Endothelial cell (in vitro differentiated cells): Measurements from ENCODE around the gene RIN3. TPM values are rescaled to one million over a fixed set of nuclear protein-coding genes. Genes with fewer than 3 reads are reported as not detected.
A peak's percentile ranks its signal among the peaks of the same experiment; 100 is the strongest.

Experiments used
- DNase-seq: peaks from one replicate; pipeline ENCODE4 v3.0.0; 2021; ENCODE audit warnings: low spot score
- H3K27ac Mint-ChIP-seq: one replicate; pipeline ENCODE4 v1.8.0; 2021; ENCODE audit warnings: mixed read lengths, inconsistent platforms; ENCODE audit not compliant: unreplicated experiment
- H3K27me3 Mint-ChIP-seq: one replicate; pipeline ENCODE4 v1.8.0; 2021; ENCODE audit warnings: mild to moderate bottlenecking, moderate library complexity, mixed read lengths, inconsistent platforms; ENCODE audit not compliant: unreplicated experiment
- H3K36me3 Mint-ChIP-seq: one replicate; pipeline ENCODE4 v1.8.0; 2021; ENCODE audit warnings: mild to moderate bottlenecking, low read depth, mixed read lengths, inconsistent platforms; ENCODE audit not compliant: unreplicated experiment
- H3K4me1 Mint-ChIP-seq: one replicate; pipeline ENCODE4 v1.8.0; 2021; ENCODE audit warnings: mild to moderate bottlenecking, mixed read lengths, inconsistent platforms; ENCODE audit not compliant: unreplicated experiment
- H3K4me3 Mint-ChIP-seq: one replicate; pipeline ENCODE4 v1.8.0; 2021; ENCODE audit warnings: mild to moderate bottlenecking, mixed read lengths, inconsistent platforms; ENCODE audit not compliant: unreplicated experiment
- H3K9me3 Mint-ChIP-seq: one replicate; pipeline ENCODE4 v1.8.0; 2021; ENCODE audit warnings: mixed read lengths, inconsistent platforms; ENCODE audit not compliant: unreplicated experiment
- long read RNA-seq: library from polyadenylated mRNA; unstranded; transcript quantifications from one replicate; pipeline ENCODE4 v2.0.0, GENCODE V29; 2020; ENCODE audit not compliant: unreplicated experiment
- total RNA-seq: library from RNA; stranded (reverse); fragmentation: NEBNext Ultra II Directional; extraction: Animal tissue kit (Norgen Biotek cat#: 25700); gene quantifications from one replicate; pipeline ENCODE4 v1.2.1, GENCODE V29; 2021; ENCODE audit not compliant: unreplicated experiment
- TF ChIP-seq, protein P1 (sequence below): fragments of 200-600 bp; sonication (generic); IDR thresholded peaks from one replicate; pipeline ENCODE4 v1.5.0; 2021; ENCODE audit warnings: antibody characterized with exemption; ENCODE audit not compliant: unreplicated experiment

The RIN3 gene, protein sequence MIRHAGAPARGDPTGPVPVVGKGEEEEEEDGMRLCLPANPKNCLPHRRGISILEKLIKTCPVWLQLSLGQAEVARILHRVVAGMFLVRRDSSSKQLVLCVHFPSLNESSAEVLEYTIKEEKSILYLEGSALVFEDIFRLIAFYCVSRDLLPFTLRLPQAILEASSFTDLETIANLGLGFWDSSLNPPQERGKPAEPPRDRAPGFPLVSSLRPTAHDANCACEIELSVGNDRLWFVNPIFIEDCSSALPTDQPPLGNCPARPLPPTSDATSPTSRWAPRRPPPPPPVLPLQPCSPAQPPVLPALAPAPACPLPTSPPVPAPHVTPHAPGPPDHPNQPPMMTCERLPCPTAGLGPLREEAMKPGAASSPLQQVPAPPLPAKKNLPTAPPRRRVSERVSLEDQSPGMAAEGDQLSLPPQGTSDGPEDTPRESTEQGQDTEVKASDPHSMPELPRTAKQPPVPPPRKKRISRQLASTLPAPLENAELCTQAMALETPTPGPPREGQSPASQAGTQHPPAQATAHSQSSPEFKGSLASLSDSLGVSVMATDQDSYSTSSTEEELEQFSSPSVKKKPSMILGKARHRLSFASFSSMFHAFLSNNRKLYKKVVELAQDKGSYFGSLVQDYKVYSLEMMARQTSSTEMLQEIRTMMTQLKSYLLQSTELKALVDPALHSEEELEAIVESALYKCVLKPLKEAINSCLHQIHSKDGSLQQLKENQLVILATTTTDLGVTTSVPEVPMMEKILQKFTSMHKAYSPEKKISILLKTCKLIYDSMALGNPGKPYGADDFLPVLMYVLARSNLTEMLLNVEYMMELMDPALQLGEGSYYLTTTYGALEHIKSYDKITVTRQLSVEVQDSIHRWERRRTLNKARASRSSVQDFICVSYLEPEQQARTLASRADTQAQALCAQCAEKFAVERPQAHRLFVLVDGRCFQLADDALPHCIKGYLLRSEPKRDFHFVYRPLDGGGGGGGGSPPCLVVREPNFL
- 25.8 TPM for total RNA-seq
- long read RNA-seq, partial matches to known transcripts = 0 of 2 reads
- long read RNA-seq, other reads (novel, unspliced or antisense) = 2 of 2 reads

DNA sequence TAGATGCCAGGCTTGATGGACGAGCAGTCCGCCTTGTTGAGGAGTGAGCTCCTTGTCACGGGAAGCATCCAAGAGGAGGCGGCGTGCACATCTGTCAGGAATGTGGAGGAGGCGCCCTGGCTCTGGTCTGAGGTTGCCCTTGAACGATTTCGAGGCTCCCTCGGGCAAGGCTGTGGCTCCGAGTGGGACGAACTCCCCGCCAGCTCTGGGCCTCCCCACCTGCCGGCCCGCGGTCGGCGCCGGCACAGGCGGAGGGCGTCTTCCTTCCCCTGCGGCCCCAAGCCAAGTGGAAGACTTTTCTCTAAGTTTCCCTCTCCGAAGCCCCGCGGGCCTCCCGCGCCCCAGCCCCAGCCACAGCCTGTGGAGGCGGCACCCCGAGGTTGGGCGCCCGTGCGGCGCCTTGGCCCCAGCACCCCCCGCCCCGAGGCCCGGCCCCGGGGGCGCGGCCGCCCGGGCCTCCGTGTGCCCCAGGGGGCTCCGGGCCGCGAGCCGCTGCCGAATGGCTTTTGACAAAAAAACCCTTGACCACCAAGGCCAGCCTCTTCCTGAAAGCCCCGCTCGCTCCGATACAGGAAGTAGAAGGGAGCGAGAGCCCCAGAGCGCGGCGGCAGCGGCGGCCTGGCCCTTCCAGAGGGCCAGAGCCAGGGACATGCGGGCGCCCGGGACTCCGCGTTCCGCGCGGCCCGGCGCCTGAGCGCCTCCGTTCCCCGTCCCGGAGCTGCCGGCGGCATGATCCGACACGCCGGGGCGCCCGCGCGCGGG is at the start of gene RIN3:
Gene RIN3 (plus strand): TSS at position 578 of the 762 bp plus-strand sequence. CDS start 152 bp downstream, at position 730.
- Mint-ChIP-seq H3K4me1 (peaks cover 21% of the 10 kb centered on the region), H3K4me3 (peak within 1 kb of the TSS; percentile 89), H3K9me3 (no peaks in the 10 kb centered on the region), H3K36me3 (peaks cover 5% of the 10 kb centered on the region), H3K27ac (no peak within 1 kb of the TSS), H3K27me3 (peaks cover 5% of the 10 kb centered on the region)
- TF ChIP-seq, protein P1, sequence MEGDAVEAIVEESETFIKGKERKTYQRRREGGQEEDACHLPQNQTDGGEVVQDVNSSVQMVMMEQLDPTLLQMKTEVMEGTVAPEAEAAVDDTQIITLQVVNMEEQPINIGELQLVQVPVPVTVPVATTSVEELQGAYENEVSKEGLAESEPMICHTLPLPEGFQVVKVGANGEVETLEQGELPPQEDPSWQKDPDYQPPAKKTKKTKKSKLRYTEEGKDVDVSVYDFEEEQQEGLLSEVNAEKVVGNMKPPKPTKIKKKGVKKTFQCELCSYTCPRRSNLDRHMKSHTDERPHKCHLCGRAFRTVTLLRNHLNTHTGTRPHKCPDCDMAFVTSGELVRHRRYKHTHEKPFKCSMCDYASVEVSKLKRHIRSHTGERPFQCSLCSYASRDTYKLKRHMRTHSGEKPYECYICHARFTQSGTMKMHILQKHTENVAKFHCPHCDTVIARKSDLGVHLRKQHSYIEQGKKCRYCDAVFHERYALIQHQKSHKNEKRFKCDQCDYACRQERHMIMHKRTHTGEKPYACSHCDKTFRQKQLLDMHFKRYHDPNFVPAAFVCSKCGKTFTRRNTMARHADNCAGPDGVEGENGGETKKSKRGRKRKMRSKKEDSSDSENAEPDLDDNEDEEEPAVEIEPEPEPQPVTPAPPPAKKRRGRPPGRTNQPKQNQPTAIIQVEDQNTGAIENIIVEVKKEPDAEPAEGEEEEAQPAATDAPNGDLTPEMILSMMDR = no peak
- peak; percentile 72 for DNase-seq

DNA sequence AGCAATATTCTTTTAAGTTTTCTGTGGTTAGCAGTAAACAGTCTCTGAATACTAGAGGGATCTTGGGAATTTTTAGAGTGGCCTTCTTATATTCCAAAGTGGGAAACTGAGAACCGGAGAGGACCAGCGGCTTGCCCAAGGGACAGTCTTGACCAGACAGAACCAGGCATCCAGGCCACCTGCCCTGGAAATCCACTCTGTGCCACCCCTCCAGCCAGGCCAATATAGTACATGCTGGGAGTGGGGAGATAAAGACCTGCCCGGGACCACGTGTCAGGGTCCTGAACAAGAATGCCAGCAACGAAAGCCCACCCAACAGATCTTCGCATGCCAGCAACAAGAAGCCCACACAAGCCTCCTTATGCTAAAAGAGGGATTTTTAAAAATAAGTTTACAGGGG is 49.4 kb upstream of the RIN3 start:
- TF ChIP-seq, protein P1 = no peak
- no peak overlapping the region for H3K27ac Mint-ChIP-seq
- no peak for DNase-seq
- H3K4me1 Mint-ChIP-seq = peaks cover 32% of the 10 kb centered on the region
- H3K27me3 Mint-ChIP-seq = peaks cover 11% of the 10 kb centered on the region
- H3K9me3 Mint-ChIP-seq = no peaks in the 10 kb centered on the region
- H3K36me3 Mint-ChIP-seq = no peaks in the 10 kb centered on the region
- no peak overlapping the region for H3K4me3 Mint-ChIP-seq

DNA sequence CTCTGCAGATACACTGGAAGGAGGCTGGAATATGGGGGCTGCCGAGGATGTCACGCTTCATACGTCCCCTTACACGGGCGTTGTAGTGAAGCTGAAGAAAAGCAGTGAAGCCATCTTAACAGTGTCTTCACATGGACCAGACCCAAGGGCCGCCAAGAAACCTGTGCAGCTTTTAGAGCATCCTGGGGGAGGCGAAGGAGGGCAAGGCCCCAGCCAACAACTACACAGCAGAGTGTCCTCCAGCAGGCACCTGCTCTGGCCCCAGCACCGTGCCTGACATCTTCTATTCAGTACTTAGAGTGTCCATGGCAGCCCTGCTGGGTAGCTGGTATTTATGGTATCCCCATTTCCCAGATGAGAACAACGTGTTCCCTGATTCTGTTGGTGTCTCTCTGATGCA is 48.9 kb upstream of the RIN3 start:
- Mint-ChIP-seq H3K4me1 (peaks cover 29% of the 10 kb centered on the region), H3K27ac (no peak overlapping the region), H3K4me3 (no peak overlapping the region), H3K9me3 (no peaks in the 10 kb centered on the region), H3K27me3 (peaks cover 10% of the 10 kb centered on the region), H3K36me3 (no peaks in the 10 kb centered on the region)
- TF ChIP-seq, protein P1 = no peak
- DNase-seq = no peak

DNA sequence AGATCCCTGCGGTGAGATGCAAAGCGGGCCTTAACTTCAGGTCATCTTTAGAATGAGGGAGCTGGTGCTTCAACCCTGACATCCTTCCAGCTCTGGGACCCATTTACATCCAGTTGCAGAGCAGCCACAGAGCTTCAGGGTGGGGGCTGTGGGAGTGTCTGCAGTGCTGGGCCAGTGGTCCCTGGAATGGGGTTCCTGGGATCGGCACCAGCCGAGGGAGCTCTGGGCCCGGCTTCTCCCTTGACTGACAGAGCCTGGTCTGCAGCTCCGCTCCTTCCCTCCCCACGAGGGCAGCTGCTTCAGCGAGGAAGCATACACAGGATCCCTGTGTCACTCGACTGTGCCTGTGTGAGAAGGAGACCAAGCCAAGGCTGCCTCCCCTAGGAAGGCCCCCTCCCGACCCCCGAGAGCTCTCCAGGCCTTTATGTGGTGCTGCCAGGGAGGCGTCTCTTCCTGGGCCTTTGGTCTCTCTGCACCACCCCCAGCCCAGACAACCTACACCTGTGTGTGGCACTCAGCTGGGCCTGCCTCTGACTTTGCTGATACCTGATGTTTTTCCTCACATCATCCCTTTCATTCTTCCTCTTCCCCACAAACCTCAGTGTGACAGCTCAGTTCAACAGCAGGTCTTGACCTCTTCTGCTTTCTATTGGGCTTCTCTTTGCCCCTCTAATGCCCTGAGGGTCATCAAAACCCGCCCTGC is 48.1 kb upstream of the RIN3 start:
- peaks cover 21% of the 10 kb centered on the region for H3K4me1 Mint-ChIP-seq
- no peaks in the 10 kb centered on the region for H3K9me3 Mint-ChIP-seq
- no peak for DNase-seq
- TF ChIP-seq, protein P1 = no peak
- no peaks in the 10 kb centered on the region for H3K36me3 Mint-ChIP-seq
- peaks cover 8% of the 10 kb centered on the region for H3K27me3 Mint-ChIP-seq
- H3K4me3 Mint-ChIP-seq = no peak overlapping the region
- no peak overlapping the region for H3K27ac Mint-ChIP-seq
